C4-2B (cell line): ENCODE measurements around the gene ICAM2.

Experiments
- H3K27ac ChIP-seq: fragments of 450-650 bp; 2 replicates; pipeline ENCODE4 v1.5.1; 2017
- ZFX ChIP-seq: fragments of 450-650 bp; IDR thresholded peaks from 2 replicates; pipeline ENCODE4 v1.6.1; 2017
- TF ChIP-seq, protein P1 (sequence below): fragments of 450-650 bp; conservative IDR thresholded peaks from 2 replicates; pipeline ENCODE4 v1.5.1; 2017; ENCODE audit warnings: mild to moderate bottlenecking

Gene ICAM2

DNA sequence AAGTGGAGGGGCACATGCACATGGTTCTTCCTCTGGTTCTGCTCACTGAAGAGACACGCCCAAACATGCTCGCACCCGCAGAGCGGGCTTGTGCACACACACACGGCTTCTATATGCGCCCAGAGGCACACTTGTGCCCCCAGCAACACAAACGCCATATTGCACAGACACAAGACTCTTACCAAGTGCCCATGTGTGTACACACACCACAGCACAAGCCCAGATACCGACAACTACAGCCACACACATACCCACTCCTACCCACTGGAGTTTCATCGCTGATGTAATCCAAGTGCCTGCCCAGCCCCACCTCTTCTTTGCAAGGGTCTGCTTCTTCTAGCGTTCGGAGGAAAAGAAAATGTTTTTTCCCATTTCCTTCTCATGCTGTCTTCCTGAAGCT lies 28.8 kb downstream of the ICAM2 start:
- TF ChIP-seq, protein P1, sequence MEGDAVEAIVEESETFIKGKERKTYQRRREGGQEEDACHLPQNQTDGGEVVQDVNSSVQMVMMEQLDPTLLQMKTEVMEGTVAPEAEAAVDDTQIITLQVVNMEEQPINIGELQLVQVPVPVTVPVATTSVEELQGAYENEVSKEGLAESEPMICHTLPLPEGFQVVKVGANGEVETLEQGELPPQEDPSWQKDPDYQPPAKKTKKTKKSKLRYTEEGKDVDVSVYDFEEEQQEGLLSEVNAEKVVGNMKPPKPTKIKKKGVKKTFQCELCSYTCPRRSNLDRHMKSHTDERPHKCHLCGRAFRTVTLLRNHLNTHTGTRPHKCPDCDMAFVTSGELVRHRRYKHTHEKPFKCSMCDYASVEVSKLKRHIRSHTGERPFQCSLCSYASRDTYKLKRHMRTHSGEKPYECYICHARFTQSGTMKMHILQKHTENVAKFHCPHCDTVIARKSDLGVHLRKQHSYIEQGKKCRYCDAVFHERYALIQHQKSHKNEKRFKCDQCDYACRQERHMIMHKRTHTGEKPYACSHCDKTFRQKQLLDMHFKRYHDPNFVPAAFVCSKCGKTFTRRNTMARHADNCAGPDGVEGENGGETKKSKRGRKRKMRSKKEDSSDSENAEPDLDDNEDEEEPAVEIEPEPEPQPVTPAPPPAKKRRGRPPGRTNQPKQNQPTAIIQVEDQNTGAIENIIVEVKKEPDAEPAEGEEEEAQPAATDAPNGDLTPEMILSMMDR = no peak
- TF ChIP-seq ZFX = no peak
- no peak overlapping the region for H3K27ac ChIP-seq

DNA sequence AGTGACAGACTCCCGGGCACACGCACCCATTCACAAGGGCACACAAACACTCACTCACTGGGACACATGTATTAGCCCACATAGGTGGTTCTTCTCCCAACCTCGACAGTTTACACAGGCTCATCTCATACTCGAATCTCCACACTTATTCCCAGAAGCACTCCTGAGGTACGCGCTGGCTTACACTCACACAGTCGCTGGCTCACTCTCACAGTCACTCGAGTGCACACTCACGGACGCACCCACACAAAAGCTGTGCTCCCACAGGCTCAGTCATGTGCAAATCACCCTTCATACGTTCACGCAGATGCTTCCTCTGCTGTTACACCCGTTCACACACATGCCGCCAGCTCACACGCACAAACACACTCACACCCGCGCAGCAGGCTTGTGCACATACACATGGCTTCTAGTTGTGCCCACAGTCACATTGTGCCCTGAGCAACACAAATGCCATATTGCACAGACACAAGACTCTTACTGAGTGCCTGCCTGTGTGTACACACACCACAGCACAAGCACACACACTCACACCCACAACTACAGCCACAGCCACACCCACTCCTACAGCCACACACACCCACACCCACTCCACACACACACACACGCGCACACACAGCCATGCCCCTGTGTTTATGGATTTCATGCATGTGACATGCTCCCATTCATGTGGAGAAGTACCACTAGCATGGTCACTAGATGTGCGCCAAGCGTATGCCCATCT lies 30.6 kb downstream of the ICAM2 start:
- TF ChIP-seq, protein P1 = no peak
- TF ChIP-seq ZFX = no peak
- H3K27ac ChIP-seq = no peak overlapping the region

DNA sequence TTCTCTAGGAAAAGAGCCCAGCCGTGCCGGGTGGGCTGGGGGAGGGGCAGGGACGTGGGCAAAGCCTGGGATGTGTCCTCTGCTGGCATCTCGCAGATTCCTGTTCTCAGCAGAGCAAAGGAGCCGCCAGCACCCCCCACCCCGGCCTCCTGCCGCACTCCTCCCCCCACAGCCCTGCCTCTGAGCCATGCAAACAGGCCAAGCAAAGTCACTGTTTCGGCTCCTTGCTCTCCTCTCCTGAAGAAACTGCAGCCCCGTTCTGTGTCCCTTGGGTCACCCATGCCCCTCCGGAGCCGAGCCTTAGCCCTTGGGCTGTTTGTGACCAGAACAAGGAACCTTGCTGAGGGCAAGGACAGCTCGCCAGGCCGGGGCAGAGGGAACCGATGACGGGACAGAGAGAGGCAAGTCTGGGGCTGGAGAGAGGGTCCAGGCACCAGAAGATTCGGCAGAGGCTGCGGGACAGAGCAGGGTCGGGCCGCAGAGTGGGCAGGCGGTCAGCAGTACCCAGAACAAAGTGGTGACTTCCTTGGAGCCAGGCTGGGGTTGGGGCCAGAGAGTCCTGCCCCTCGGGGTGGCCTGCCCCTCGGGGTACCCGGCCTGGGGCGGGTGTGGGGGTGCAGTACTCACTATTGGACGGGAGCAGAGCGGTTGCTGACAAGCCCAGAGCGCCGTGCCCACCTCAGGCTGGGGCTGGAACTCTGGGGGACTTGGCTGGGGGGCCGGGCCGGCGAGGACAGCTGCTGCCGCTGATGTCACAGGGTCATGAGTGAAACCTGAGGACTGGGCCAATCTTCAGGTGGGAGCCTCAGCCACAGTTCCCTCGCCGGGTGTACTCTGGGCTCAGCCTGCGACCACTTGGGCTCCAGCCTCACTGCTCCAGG lies 31.5 kb downstream of the ICAM2 start:
- TF ChIP-seq, protein P1 = no peak
- TF ChIP-seq ZFX = no peak
- no peak overlapping the region for H3K27ac ChIP-seq

DNA sequence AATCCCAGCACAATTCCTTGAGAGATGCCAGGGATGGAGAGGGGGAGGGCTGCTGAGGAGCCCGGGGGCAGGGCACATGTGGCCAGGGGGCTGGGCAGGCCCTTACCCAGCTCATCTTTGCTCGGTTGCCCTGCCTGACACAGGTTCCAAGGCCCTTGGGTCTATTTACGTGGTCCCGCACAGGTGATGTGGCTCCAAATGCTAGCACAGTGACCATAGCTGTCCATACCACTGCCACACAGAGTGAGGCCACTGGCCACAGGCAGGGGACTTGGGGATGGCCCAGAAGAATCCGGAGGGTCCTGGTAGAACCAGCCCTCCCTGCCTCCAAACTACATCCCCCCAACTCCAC lies 32.3 kb downstream of the ICAM2 start:
- no peak overlapping the region for H3K27ac ChIP-seq
- TF ChIP-seq, protein P1 = no peak
- TF ChIP-seq ZFX = no peak

DNA sequence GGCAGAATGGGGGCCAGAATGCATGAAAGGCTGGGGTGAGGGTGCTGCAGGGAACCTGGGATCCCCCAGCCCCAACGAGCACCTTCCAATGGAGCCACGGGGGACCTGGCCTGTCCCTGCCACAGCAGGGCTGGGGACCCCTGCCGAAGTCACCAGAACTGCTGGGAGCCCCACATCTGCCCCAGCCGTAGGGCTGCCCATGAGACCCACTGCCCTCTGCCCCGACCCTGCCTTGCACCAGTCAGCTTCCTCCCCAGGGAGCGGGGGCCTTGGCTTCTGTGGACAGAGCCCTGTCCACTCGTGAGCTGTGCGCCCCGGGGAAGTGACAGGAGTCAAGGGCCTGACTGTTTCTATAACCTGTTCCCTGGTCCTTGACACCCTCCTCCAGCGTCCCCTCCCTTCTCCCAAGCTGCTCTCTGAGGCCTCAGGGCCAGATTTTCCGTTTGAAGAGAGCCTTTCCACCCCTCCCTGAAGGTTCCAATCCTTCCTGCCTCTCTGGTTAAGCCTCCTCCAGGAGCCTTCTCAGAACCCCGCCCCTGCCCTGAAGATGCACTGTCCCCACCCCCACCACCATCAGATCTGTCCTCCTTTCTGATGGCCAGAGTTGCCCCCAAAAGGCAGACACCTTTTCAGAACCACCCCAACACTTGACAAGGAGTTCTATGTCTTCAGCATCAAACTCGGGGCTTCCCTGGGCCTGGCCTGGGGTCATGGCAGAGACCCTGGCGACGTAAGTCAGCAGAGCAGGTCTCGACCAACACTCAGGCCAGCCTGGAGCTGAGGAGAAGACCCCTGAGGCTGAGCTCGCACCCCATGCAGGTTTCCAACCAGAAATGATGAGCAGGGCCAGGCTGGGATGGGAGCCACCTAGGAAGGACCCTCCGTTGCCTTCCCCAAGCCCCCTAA lies 33.0 kb downstream of the ICAM2 start:
- TF ChIP-seq, protein P1 = no peak
- TF ChIP-seq ZFX = no peak
- no peak overlapping the region for H3K27ac ChIP-seq

DNA sequence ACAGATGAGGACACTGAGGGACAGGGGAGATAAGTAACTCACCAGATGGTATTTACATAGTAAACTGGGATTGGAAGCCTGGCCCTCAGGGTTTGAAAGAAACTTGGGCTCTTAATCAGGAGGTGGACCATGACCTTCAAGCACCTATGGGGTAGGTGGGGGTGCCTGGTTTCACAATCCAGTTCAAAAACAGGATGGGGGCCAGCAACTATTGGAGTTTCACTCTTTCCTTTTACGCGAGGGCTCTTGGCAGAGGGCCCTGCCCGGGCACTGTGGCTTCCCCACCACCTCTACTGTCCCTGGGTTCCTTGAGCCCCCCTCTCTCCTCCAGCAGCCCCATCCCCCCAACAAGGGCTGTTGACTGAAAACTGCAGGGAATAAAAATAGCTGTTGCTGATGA lies 33.6 kb downstream of the ICAM2 start:
- TF ChIP-seq, protein P1 = no peak
- no peak for TF ChIP-seq ZFX
- H3K27ac ChIP-seq = no peak overlapping the region
